Stimulated activated CD8-positive, alpha-beta memory T cell treated with anti-CD3 and anti-CD28 coated beads, Interleukin-7, amount 100 ng/mL, for 24 hours (primary cell): ENCODE data around the gene VPS37D.
"Not testable (repeated sequence)": the region's sequence is repeated elsewhere in the genome, so short reads cannot be mapped to it uniquely, and the experiment has no call there.

ENCODE experiments used
- DNase-seq: peaks from one replicate; pipeline ENCODE4 v3.0.0-alpha.2; 2020; ENCODE audit warnings: low read depth

VPS37D gene

DNA sequence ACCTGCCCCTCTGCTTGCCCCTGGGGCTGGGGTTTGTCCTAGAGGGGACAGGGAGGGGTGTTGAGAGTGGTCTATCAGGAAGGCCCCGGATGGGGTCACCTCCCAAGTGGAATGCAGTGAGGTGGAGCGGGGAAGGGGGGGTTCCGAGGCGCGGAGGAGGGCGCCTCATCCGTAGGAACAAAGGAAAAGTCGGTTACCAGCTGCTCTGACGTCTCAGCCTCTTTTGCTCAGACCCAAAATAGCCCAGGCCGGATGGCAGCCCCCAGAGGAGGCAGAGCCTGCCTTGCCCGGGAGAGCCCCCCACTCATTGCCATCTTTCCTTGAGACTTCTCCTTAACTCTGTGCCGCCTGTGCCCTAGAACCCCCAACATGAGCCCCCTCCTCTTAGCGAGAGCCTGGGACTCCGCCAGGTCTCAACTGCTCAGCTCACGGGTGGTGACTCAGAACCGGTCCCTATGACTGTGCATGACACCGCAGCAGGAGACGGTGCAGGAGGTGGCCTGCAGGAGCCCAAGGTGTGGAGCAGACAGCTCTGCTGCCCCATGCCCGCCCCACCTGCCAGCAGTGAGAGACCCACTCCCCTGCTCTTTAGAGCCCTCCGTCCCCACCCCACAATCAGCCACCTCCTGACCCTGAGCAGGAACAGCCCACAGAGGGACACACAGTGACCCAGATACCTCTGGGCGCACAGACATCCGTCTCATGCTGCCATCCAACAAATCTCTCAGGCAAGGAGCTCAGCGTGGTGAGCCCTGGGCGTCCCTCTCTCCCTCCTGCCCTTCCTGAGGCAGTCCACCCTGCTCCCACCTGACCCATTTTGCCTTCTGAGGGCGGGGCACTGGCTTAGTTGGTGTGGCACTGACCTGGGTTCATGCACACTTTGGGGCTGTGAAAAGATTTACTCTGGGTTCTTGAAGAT is 38.8 kb downstream of the VPS37D start:
- no peak for DNase-seq

DNA sequence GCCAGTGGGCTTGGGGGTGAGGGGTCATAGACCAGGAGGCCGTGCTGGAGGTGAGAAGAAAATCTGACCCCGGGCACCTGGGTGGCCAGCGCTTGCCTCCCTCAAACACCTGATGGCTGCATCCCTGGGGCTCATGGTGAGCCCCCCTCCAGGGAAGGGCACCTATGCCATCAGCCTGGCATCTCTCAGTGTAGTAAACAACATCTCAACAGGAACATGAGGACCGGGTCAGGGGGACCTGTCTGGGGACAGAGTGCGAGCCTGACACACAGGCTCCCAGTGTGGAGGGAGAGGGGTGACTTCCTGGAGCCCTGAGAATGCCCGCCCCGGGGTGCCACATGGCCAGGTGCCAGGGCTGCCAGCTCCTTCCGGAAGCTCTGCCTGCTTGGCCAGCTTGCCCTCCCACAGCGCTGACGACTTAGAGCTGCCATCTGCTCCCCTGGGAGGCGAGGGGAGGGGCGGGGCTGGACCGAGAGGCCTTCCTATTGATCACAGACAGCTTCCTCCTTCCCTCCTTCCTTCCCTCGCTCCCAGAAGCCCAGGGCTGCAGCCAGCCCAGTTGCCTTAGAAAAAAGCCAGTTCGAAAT is 39.5 kb downstream of the VPS37D start:
- DNase-seq: no peak

DNA sequence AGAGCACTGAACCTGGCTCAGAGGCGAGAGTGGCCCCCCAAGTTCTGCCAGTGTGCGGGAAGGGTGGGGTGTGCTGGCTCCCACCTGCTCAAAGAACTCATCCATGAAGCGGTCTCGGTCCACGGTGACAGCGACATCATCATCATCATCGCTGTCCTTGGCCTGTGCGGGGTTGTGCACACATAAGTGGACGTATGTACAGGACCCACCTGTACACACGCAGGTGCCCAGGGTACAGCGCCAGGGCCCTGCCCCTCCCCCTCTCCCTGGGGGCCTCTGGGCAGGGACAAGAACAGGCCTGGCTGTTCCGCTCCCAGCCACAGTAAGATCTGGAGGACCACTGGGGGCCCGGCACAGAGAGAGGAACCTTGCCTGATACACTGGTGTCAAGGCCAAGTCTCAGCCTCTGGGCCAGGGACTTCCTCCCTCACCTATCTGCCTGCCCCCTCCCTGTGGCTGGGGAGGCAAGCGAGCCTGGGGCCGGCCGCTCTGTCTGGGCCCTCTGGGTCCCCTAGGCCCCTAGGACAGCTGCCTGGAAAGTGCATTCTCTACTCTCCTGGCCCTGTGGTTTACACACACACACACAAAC is 41.4 kb downstream of the VPS37D start:
- no peak for DNase-seq

DNA sequence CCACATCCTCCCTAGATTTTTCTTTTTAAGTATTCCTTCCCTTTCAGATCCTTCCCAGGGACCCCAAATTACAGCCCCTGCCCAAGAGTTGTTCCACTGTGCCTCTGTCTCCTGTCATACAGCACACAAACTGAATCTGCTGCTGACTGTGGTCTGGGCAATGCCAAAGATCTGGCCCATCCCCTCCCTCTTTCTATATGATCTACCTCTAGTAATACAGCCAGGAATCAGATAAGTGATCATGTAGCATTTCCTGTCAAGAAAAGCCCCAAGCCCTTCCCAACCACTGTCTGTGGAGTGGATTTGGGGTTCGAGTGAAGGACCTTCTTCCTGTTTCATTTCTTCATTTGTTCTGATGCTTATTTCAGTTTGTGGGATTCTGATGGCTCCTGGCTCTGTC is 45.1 kb downstream of the VPS37D start:
- no peak for DNase-seq

DNA sequence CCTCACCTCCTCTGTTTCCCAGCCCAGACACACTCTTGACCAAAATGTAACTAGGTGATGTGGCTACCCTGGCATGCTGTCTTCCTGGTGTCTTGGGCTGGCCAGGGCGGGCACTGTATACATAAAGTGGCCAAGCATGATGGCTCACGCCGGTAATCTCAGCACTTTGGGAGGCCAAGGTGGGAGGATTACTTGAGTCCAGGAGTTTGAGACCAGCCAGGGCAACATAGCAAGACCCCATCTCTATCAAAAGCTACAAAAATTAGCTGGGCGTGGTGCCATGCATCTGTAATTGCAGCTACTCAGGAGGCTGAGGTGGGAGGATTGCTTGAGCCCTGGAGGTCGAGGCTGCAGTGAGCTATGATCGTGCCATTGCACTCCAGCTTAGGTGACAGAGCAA is 45.7 kb downstream of the VPS37D start:
- DNase-seq: not testable (repeated sequence)

DNA sequence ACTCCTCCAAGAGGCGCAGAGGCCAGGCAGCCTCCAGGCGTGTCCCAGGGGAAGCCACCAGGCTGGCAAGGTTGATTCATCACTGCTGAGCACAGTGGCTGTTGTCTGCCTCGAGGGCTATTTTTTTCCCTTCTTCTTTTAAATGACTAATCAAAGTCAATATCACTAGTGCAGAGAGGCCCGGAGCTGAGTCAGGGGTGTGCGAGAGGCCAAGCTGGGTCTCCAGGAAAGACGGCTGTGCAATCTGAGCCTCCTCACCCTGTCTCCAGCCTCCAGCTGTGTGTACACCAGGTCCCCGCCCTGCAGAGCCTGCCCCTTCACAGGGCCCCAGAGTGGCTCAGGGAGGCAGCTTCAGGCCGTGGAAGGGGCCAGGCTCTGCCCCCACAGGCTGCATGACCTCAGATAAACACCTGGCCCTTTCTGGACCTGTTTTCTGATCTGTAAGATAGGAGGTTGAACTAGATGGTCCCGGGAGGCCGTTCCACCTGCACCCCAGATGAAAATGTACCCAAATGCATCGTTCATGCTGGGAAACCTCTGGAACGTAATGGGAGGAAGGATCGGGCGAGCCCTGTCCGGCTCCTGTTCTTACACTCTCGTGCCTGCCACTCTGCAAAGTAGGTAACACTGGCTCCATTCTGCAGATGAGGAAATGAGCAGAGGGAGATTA is 48.2 kb downstream of the VPS37D start:
- DNase-seq: peak; percentile 39

DNA sequence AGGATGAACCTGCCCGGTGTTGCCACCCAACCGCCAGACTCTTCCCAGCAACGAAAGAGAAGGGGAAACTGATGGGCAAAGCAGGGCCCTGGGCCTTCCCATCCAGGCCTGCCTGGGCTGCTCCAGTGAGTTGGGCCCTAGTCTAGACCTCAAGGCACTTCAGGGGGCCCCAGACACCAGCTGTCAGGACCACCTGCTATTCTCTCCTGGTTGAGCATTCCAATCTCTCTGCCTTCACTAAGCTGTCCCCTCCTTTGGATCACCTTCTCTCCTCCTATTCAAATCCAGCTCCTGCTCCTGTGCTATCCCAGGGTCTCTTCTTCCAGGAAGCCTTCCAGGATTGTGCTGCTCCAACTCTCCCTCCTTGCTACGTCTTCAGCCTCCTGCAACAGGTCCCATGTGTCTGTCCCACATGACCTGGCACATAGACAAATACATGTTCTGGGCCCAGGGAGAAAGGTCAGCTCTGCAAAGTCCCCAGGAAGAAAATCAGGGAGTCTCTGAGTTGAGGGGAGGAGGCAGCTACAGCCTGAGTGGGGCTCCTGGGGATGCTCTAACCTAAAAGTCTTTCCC is 48.8 kb downstream of the VPS37D start:
- no peak for DNase-seq

DNA sequence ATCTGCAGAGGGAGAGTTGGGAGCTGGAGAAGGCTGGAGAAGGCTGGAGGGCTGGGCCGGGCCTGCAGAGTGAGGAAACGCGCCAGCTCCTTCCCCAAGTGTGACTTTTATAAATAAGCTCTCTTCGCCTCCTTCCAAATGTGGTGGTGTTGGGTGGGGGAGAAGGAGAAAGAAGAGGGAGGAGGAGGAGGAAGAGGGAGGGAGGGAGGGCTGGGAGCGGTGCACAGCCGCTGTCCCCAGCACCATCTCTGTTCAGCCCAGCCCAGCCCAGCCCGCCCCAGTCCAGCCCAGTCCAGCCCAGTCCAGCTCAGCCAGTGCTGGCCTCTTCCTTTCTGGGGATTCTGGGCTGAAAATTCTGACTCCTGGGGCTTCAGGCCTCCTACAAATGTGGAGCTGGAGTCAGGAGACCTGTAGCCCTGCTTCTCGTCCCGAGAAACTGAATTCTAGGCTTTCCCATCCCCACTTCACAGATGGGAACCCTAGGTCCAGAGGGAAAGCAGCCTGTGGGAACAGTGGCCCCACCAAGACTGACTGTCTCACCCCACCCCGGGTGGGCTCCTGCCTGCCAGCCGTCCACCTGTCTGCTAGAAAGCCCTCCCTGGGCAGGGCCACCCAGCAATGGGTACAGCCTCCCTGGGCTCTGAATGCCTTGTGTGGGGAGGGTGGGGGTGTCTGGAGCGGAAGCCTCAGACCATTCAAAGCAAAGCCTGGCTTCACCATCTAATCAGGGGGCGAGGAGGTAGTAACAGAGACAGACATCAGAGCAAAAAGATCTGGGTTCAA is 49.6 kb downstream of the VPS37D start:
- DNase-seq: no peak

DNA sequence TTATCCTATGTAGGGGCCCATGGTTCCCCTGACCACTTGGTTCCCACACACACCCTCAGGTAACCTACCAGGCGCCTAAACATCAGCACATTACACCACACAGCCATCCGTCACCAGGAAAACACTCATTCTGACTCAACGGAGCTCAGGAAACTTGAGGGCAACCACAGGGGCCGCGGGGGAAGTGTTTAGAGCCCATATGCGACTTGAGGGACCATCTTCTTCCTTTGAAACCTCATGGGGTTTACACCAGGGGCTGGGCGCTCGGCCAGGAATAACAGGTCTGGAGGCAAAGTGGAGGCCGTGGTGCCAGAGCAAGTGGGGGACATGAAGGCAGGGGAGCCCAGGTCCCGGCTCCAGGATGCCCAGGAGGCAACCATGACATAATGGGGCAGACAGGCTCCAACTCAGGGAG is 50.4 kb downstream of the VPS37D start:
- DNase-seq: peak; percentile 64

DNA sequence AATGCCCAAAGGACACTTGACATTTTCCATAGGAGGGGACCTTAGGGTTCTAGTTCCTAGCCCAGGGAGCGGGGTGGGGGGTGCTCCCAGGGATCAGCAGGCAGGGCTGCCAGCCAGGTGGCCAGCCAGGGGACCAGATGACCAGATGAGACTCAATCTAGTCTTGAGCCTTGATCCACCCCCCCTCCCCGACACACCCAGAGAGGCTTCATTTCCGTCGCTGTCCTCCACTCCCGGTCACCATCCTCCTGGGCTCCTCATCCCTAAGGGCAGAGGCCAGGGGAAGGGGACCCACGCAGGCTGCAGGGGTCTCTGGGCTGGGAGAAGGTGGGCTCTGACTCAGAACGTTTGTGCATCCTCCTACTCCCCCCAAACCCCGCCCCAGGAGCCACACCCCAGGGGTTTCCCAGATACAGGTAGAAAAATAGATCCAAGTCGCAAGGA is 50.8 kb downstream of the VPS37D start:
- DNase-seq: no peak

DNA sequence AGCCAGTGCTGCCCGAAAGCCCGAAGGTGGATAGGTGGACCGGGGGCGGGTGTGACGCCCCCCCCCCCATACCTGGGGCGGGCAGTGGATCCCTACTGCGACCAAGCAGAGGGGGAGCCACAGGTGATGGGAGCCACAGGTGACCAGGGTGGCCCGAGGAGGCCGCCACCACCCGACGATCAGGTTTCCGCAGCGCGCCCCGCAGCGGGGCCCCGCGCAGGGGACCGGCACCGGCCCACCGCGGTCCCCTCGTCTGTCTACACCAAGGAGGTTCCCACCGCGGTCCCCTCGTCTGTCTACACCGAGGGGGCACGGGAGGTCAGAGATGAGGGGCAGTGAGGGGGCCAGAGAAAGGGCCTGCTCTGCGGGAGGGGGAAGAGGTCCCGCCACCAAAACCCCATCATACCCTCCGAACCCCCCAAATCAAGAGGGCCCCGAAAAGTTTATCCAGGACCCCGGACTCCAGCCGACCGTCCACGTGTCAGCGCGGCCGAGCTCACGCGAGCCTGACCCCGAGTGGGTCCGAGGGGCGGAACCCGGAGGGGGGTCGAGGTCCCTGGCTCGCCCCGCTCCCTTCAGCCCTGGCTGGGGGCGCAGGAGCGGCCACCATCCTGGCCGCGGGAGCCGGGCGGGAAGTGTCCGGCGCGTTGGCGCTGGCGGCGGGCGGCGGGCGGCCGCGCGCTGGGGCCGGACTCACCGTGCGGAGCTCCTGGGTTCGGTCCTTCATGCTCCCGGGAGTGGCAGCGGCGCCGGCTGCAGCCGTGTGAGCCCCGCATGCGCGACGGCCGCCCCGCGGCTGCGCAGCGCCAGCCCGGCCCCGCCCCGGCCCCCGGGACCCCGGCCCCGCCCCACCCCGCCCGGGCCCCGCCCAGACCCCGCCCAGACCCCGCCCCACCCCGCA is 51.5 kb downstream of the VPS37D start, which contains the start of gene STX1A:
TSS of gene STX1A (minus strand) at position 765 of the 901 bp plus-strand sequence. CDS start at position 727, 38 bp downstream.
- DNase-seq: no peak

DNA sequence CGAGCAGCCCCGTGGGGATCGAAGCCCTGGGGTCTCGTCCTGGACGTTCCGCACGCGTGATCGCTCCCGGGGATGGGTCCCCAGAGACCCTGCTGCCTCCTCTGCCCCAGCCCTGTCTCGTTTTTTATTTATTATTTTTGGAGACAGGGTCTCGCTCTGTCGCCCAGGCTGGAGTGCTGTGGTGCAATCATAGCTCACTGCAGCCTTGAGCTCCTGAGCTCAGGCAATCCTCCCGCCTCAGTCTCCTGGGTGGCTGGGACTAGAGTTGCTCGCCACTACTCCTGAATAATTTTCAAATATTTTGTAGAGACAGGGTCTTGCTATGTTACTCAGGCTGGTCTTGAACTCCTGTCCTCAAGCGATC is 52.2 kb downstream of the VPS37D start:
- no peak for DNase-seq

DNA sequence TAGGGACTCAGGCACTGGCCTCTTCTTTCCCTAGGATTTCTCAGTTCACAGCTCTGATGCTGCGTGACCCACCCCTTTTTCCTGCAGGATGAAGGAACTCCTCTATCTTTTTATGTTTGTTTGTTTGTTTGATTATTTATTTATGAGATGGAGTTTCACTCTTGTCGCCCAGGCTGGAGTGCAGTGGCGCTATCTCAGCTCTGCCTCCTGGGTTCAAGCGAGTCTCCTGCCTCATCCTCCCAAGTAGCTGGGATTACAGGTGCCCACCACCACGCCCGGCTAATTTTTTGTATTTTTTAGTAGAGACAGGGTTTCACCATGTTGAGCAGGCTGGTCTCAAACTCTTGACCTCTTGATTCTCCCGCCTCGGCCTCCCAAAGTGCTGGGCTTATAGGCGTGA is 52.8 kb downstream of the VPS37D start:
- not testable (repeated sequence) for DNase-seq

DNA sequence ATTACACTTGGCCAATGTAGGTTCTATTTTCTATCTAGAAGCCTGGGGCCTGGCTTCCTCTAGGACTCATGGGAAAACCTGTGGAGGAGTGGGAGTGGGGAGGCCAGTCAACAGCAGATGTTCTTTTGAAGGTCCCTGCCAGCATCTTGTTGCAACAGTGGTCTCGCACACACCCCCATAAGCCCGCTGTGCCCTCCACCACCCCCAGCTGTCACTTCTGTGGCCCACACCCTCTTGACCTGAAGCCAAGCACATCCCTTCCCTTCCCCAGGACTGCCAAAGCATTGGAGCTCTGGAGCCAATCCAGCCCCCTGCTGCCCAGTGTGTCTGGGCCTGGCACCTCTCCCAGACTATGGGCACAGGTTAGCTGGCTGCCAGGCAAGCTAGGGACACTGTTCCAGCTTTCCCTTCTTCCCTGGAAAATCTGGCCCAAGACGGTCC is 53.8 kb downstream of the VPS37D start:
- no peak for DNase-seq
